Measurements from ENCODE around the gene UNC5CL.

UNC5CL gene

GRCh38 chr6:41039060-41039998 lies at the start of gene UNC5CL:
Gene UNC5CL (minus strand): TSS chr6:41039221. CDS start chr6:41035074, 4,147 bp downstream.
- peak; percentile 10 for DNase-seq

DNA sequence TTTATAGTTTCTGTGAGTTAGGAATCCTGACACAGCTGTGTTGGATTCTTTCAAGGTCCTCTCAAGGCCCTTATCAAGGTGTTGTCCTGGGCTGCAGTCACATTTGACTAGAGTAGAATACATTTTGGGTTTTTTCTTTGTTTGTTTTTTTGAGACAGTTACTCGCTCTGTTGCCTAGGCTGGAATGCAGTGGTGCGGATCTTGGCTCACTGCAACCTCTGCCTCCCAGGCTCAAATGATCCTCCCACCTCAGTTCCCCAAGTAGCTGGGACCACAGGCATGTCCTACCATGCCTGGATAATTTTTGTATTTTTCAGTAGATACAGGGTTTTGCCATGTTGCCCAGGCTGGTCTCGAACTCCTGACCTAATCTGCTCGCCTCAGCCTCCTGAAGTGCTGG lies 49.4 kb upstream of the UNC5CL start:
- no peak for DNase-seq

DNA sequence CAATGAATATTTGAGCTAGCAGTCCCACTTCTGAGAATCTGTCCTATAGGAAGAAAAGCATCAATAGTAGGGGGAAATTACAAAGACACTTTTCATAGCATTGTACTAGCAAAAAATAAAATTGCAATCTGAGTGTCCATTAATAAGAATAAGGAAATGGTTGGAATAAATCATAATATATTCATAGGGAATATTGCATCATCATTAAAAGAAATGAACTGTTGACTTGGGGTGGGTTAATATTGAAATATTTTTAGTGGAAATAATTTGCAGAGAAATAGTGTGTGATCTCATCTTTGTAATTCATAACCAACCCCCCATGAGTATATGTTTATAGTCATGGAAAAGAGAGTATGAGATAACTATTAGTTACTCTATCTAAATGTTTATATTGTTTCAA lies 46.2 kb upstream of the UNC5CL start:
- DNase-seq: no peak

DNA sequence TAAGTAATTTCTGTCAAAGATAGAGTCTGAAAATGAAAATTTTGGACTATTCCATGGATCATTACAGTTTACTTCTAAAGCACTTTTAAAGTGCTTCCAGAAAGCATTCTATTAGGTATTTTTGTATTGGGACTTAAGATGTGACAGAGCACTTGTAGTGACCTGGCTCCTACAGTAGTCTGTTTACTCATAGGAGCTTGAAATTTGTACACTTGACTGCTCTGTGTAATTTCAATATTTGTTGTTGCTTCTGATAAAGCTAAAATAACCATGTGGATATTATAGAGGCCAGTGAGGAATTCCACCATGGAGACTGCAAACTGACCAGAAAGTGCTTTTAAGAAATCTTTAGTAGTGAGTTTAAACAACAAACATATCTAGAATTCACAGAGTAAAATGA lies 44.1 kb upstream of the UNC5CL start:
- DNase-seq: no peak

DNA sequence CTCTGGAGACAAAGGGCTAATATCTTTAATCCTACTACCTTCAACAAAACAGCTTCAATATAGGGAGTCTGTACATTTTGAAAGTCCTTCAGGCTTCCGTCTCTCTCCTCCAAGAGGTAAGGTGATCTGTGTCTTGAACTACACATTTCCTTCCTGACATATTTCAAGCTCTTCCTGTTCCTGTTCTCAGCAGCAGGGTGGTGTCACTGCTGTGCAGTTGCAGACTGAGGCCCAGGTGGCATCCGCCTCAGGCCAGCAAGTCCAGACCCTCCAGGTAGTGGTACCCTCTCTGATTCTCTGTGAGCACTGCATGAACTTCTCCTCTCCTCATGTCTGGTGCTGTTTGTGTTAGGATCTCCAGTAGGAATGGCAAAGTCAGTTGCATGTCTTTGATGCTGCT lies 41.6 kb upstream of the UNC5CL start:
- no peak for DNase-seq

GRCh38 chr6:41079080-41079479 lies 40.1 kb upstream of the UNC5CL start:
- DNase-seq: no peak

GRCh38 chr6:41078101-41078500 lies 39.1 kb upstream of the UNC5CL start:
- no peak for DNase-seq

DNA sequence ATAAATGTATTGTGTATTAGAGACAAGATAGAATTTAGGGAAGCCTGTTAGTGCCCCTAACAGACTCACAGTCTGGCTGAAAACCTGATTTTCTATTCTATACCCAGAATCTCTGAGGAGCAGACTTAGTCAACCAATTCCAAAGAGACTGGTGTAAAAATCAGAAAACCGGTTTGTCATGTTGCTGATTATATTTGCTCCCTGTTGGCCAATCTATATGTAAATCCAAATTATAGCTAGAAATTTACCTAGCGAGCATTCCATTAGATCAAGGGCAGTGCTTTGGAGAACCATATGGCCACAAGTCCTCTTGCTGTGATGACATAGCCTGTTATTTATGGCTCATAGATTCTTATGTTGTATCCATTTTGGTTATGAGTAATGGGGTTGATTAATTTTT lies 38.5 kb upstream of the UNC5CL start:
- no peak for DNase-seq

GRCh38 chr6:41075651-41076626 lies 36.9 kb upstream of the UNC5CL start:
- DNase-seq: no peak

GRCh38 chr6:41074692-41075436 lies 35.8 kb upstream of the UNC5CL start:
- no peak for DNase-seq

- no peak for DNase-seq
These were observed 35.1 kb upstream of the UNC5CL start for GRCh38 chr6:41073968-41074691.

GRCh38 chr6:41073203-41073967 lies 34.4 kb upstream of the UNC5CL start:
- peak; percentile 76 for DNase-seq

- no peak for DNase-seq
These were observed 33.8 kb upstream of the UNC5CL start, which contains the start of gene NFYA for GRCh38 chr6:41072836-41073202. Gene NFYA (plus strand): TSS chr6:41072974. CDS start chr6:41079090, 6,116 bp downstream.

GRCh38 chr6:41071923-41072835 lies 33.2 kb upstream of the UNC5CL start, which contains the start of gene OARD1:
Gene OARD1 (minus strand): TSS chr6:41072356. CDS start chr6:41071634, 722 bp downstream.
- peak; percentile 100 for DNase-seq

- no peak for DNase-seq
These were observed 32.5 kb upstream of the UNC5CL start for GRCh38 chr6:41071501-41071922.

GRCh38 chr6:41066867-41067304 lies 27.9 kb upstream of the UNC5CL start:
- peak; percentile 47 for DNase-seq

GRCh38 chr6:41065550-41066026 lies 26.6 kb upstream of the UNC5CL start:
- no peak for DNase-seq

- no peak for DNase-seq
These were observed 25.8 kb upstream of the UNC5CL start for GRCh38 chr6:41064841-41065240.

DNA sequence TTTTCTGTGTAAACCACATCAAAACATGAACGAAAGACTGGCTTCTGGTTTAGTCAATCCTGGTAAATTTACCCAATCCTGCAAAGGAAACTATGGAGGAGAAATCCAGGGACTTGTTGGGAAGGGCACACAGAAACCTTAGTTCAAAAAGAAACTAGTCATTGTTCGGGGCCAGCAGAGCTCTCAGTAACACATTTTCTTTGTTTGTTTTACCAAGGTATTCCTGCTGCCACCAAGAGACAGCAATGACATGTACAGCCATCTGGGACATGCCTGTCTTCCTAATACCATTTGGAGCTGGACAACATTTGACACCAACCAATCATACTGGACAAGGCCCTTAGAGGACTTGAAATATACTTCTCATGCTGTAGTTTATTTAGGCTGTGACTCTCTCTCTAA lies 24.9 kb upstream of the UNC5CL start:
- no peak for DNase-seq

GRCh38 chr6:41062056-41062455 lies 23.0 kb upstream of the UNC5CL start:
- no peak for DNase-seq
